SU-DHL-6 (cell line): Measurements from ENCODE around the gene NSG1.

Experiments
- EZH2phosphoT487 ChIP-seq: fragments of 200-600 bp; sonication (generic), shearing (Covaris generic); conservative IDR thresholded peaks from 2 replicates; pipeline ENCODE4 v1.6.1; 2018; ENCODE audit warnings: mild to moderate bottlenecking, antibody characterized with exemption, low read length, moderate library complexity, mixed read lengths
- TF ChIP-seq, protein P1 (sequence below): fragments of 200-600 bp; sonication (generic); IDR thresholded peaks from one replicate; pipeline ENCODE4 v1.5.1; 2017; ENCODE audit warnings: antibody characterized with exemption, mild to moderate bottlenecking, low read length, moderate library complexity; ENCODE audit not compliant: insufficient read depth, poor library complexity, severe bottlenecking

- TF ChIP-seq, protein P1, sequence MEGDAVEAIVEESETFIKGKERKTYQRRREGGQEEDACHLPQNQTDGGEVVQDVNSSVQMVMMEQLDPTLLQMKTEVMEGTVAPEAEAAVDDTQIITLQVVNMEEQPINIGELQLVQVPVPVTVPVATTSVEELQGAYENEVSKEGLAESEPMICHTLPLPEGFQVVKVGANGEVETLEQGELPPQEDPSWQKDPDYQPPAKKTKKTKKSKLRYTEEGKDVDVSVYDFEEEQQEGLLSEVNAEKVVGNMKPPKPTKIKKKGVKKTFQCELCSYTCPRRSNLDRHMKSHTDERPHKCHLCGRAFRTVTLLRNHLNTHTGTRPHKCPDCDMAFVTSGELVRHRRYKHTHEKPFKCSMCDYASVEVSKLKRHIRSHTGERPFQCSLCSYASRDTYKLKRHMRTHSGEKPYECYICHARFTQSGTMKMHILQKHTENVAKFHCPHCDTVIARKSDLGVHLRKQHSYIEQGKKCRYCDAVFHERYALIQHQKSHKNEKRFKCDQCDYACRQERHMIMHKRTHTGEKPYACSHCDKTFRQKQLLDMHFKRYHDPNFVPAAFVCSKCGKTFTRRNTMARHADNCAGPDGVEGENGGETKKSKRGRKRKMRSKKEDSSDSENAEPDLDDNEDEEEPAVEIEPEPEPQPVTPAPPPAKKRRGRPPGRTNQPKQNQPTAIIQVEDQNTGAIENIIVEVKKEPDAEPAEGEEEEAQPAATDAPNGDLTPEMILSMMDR, result peak; percentile 47
- no peak for TF ChIP-seq EZH2phosphoT487
Measured at GRCh38 chr4:4384837-4385236, 2.1 kb upstream of the NSG1 start.
